K562 (cell line): ENCODE measurements around the gene ZNF778. TPM values are rescaled to one million over a fixed set of nuclear protein-coding genes. Genes with fewer than 3 reads are reported as not detected.

Source experiments
- ARID2 ChIP-seq: fragments of 450-650 bp; IDR thresholded peaks from 2 replicates; pipeline ENCODE4 v1.6.1; 2017; ENCODE audit warnings: antibody characterized with exemption, mild to moderate bottlenecking
- BRD9 ChIP-seq: fragments of 450-650 bp; IDR thresholded peaks from 2 replicates; pipeline ENCODE4 v1.6.1; 2018; ENCODE audit warnings: low read depth; ENCODE audit not compliant: partially characterized antibody
- CREBBP ChIP-seq: IDR thresholded peaks from one replicate; pipeline ENCODE4 v1.6.1; 2012; ENCODE audit warnings: low read depth, mild to moderate bottlenecking, control low read depth, inconsistent platforms, low read length
- HNRNPH1 ChIP-seq: fragments of 200-400 bp; formaldehyde crosslinking; optimal IDR thresholded peaks from 2 replicates; pipeline ENCODE3; 2017; ENCODE audit warnings: low read depth, mild to moderate bottlenecking, low read length, moderate library complexity
- KLF10 ChIP-seq: fragments of 250-450 bp; sonication (Bioruptor Pico); IDR thresholded peaks from 2 replicates; pipeline ENCODE4 v1.6.1; 2021; ENCODE audit warnings: matching md5 sums
- MEF2A ChIP-seq: IDR thresholded peaks from 2 replicates; pipeline ENCODE4 v1.6.1; 2011; ENCODE audit warnings: low read depth, mild to moderate bottlenecking, low read length, moderate library complexity; ENCODE audit not compliant: control insufficient read depth
- MYC ChIP-seq, 2 experiments: fragments of 250-450 bp in 1 of 2; sonication (Bioruptor Pico) in 1 of 2; IDR thresholded peaks; 2 replicates each; pipeline versions ENCODE4 v1.5.1 to v1.6.1; 2012 to 2021; ENCODE audit warnings: low read depth in 2 of 2, borderline replicate concordance in 1 of 2, improper control_type of control experiment in 1 of 2, low read length in 1 of 2, mild to moderate bottlenecking in 1 of 2, moderate library complexity in 1 of 2
- NCOA1 ChIP-seq: fragments of 450-650 bp; IDR thresholded peaks from 2 replicates; pipeline ENCODE4 v1.6.1; 2016; ENCODE audit warnings: low read depth
- NR2C1 ChIP-seq, 2 experiments: fragments of 450-650 bp; IDR thresholded peaks; 2 replicates each; pipeline ENCODE4 v1.6.1; 2017; ENCODE audit warnings: mild to moderate bottlenecking in 2 of 2, antibody characterized with exemption in 1 of 2, inconsistent platforms in 1 of 2, missing compliant biosample characterization in 1 of 2, missing genetic modification characterization in 1 of 2
- PHF20 ChIP-seq: fragments of 450-650 bp; IDR thresholded peaks from 2 replicates; pipeline ENCODE4 v1.6.1; 2018; ENCODE audit not compliant: partially characterized antibody
- POLR2AphosphoS5 ChIP-seq: IDR thresholded peaks from 2 replicates; pipeline ENCODE4 v1.6.1; 2011; ENCODE audit warnings: mild to moderate bottlenecking, low read depth, low read length, moderate library complexity; ENCODE audit not compliant: control insufficient read depth, insufficient read depth
- RAD51 ChIP-seq: fragments of 450-650 bp; IDR thresholded peaks from 2 replicates; pipeline ENCODE4 v1.7.1; 2016; ENCODE audit warnings: low read depth, mild to moderate bottlenecking, borderline replicate concordance
- SETDB1 ChIP-seq: IDR thresholded peaks from one replicate; pipeline ENCODE4 v1.6.1; 2012; ENCODE audit warnings: low read length, control low read depth, inconsistent platforms
- SMARCA5 ChIP-seq: fragments of 450-650 bp; IDR thresholded peaks from 2 replicates; pipeline ENCODE4 v1.6.1; 2016
- STAT5A ChIP-seq: IDR thresholded peaks from 2 replicates; pipeline ENCODE4 v1.6.1; 2012; ENCODE audit warnings: low read length, inconsistent platforms, borderline replicate concordance
- ZFP36 ChIP-seq: fragments of 150-350 bp; IDR thresholded peaks from 2 replicates; pipeline ENCODE4 v1.6.1; 2018; ENCODE audit warnings: low read length, low read depth; ENCODE audit not compliant: partially characterized antibody
- ZNF174 ChIP-seq: fragments of 250-450 bp; sonication (Bioruptor Pico); IDR thresholded peaks from 2 replicates; pipeline ENCODE4 v1.4.0; 2020; ENCODE audit warnings: mild to moderate bottlenecking
- ZNF668 ChIP-seq: fragments of 250-450 bp; sonication (Bioruptor Pico); IDR thresholded peaks from 2 replicates; pipeline ENCODE4 v1.8.0; 2022; ENCODE audit warnings: mild to moderate bottlenecking, inconsistent platforms
- ZNF76 ChIP-seq: fragments of 250-450 bp; sonication (Bioruptor Pico); IDR thresholded peaks from 2 replicates; pipeline ENCODE4 v1.4.0; 2020; ENCODE audit warnings: mild to moderate bottlenecking, moderate library complexity, borderline replicate concordance
- polyA plus RNA-seq, 8 experiments: library from polyadenylated mRNA; depleted of rRNA in 4 of 8; stranded (reverse) in 5 of 8; unstranded in 3 of 8; fragments of >200 nt; fragmentation: Nextera tagmentation in 2 of 8; fragmentation: Illumina TruSeq in 1 of 8; extraction: Ambion mirVana in 2 of 8; extraction: Trizol in 1 of 8; gene quantifications; 2 replicates each; pipeline versions ENCODE4 v1.2.1 to v1.2.3, GENCODE V29; 2011 to 2014; ENCODE audit warnings: inconsistent platforms in 1 of 8, missing spikeins in 1 of 8
- total RNA-seq, 7 experiments: library from RNA; depleted of rRNA in 6 of 7; stranded (reverse); fragments of >200 nt in 6 of 7; fragmentation: Illumina TruSeq in 2 of 7; extraction: Trizol in 2 of 7; gene quantifications; 2 replicates each; pipeline versions ENCODE4 v1.2.1 to v1.2.3, GENCODE V29; 2011 to 2021; ENCODE audit warnings: low replicate concordance in 1 of 7
- TF ChIP-seq, protein P1 (sequence below): fragments of 250-450 bp; sonication (Bioruptor Pico); IDR thresholded peaks from 2 replicates; pipeline ENCODE4 v1.5.1; 2021; ENCODE audit warnings: mild to moderate bottlenecking
- TF ChIP-seq, protein P2 (sequence below): sonication (generic); formaldehyde crosslinking; IDR thresholded peaks from 2 replicates; pipeline ENCODE4 v1.8.0; 2023; ENCODE audit warnings: missing genetic modification reagents, mild to moderate bottlenecking, borderline replicate concordance

ZNF778 gene
- total and polyA plus RNA-seq, 9 of the 15 experiments (the other 6 are each of a cell fraction or from before 2014, with no cell fraction given) = 0.70 to 60.6 (median 7.5) TPM

DNA sequence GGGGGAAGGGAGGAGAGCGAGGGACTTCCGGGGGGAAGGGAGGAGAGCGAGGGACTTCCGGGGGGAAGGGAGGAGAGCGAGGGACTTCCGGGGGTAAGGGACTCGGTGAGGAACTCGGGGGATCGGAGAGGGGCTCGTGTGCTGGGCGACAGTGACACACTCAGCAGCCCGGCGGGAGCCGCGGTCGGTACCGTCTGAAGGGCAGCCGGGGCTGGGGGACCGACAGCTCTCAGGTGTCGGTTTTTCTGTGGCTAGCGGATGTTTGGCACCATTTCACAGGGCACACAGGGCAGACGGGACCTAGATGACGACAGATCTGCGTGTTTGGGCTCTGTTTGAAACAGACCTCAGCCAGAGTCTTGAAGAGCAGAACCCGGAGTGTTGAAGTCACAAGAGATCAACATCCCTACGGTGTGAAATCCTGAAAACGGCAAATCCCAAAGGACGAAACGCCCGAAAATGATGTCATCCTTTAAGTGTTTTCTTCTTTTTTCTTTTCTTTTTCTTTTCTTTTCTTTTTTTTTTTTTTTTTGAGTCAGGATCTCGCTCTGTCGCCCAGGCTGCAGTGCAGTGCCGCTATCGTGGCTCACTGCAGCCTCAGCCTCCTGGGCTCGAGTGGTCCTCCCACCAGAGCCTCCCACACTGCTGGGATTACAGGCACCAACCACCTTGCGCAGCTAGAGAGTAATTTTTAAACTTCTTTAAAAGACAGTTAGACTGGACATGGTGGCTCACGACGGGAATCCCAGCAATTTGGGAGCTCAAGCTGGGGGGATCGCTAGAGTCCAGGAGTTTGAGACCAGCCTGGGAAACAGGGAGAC lies 23.9 kb downstream of the ZNF778 start (continued):
- no peak for TF ChIP-seq SETDB1
- TF ChIP-seq ZFP36 = no peak
- no peak for TF ChIP-seq MEF2A
- TF ChIP-seq, protein P1, sequence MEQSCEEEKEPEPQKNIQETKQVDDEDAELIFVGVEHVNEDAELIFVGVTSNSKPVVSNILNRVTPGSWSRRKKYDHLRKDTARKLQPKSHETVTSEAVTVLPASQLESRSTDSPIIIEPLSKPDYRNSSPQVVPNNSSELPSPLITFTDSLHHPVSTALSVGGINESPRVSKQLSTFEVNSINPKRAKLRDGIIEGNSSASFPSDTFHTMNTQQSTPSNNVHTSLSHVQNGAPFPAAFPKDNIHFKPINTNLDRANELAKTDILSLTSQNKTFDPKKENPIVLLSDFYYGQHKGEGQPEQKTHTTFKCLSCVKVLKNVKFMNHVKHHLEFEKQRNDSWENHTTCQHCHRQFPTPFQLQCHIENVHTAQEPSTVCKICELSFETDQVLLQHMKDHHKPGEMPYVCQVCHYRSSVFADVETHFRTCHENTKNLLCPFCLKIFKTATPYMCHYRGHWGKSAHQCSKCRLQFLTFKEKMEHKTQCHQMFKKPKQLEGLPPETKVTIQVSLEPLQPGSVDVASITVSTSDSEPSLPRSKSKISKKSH (CRISPR knock-in tag) = no peak
- peak; percentile 67 for TF ChIP-seq NR2C1 (IDR thresholded peaks at IDR 0.05)
- TF ChIP-seq NR2C1 (tag; IDR thresholded peaks at IDR 0.05) = peak; percentile 53; the same call in 1 of the 2 replicates
- TF ChIP-seq, protein P2, sequence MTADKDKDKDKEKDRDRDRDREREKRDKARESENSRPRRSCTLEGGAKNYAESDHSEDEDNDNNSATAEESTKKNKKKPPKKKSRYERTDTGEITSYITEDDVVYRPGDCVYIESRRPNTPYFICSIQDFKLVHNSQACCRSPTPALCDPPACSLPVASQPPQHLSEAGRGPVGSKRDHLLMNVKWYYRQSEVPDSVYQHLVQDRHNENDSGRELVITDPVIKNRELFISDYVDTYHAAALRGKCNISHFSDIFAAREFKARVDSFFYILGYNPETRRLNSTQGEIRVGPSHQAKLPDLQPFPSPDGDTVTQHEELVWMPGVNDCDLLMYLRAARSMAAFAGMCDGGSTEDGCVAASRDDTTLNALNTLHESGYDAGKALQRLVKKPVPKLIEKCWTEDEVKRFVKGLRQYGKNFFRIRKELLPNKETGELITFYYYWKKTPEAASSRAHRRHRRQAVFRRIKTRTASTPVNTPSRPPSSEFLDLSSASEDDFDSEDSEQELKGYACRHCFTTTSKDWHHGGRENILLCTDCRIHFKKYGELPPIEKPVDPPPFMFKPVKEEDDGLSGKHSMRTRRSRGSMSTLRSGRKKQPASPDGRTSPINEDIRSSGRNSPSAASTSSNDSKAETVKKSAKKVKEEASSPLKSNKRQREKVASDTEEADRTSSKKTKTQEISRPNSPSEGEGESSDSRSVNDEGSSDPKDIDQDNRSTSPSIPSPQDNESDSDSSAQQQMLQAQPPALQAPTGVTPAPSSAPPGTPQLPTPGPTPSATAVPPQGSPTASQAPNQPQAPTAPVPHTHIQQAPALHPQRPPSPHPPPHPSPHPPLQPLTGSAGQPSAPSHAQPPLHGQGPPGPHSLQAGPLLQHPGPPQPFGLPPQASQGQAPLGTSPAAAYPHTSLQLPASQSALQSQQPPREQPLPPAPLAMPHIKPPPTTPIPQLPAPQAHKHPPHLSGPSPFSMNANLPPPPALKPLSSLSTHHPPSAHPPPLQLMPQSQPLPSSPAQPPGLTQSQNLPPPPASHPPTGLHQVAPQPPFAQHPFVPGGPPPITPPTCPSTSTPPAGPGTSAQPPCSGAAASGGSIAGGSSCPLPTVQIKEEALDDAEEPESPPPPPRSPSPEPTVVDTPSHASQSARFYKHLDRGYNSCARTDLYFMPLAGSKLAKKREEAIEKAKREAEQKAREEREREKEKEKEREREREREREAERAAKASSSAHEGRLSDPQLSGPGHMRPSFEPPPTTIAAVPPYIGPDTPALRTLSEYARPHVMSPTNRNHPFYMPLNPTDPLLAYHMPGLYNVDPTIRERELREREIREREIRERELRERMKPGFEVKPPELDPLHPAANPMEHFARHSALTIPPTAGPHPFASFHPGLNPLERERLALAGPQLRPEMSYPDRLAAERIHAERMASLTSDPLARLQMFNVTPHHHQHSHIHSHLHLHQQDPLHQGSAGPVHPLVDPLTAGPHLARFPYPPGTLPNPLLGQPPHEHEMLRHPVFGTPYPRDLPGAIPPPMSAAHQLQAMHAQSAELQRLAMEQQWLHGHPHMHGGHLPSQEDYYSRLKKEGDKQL (CRISPR knock-in tag) = no peak
- no peak for TF ChIP-seq STAT5A
- peak; percentile 92 for TF ChIP-seq NCOA1
- TF ChIP-seq SMARCA5 = peak; percentile 80
- peak; percentile 66; the same call in 1 of the 2 replicates for TF ChIP-seq MYC (IDR thresholded peaks at IDR 0.05; ENCODE audit: low read depth, low read length)
- TF ChIP-seq MYC (CRISPR knock-in tag; IDR thresholded peaks at IDR 0.05; ENCODE audit: borderline replicate concordance, low read depth) = peak; percentile 49; the same call in 1 of the 2 replicates
- no peak for TF ChIP-seq KLF10 (CRISPR knock-in tag)
- TF ChIP-seq ZNF174 (CRISPR knock-in tag) = no peak
- TF ChIP-seq POLR2AphosphoS5 = peak; percentile 86
- TF ChIP-seq PHF20 = no peak
- TF ChIP-seq BRD9 = peak; percentile 61
- TF ChIP-seq ZNF668 (CRISPR knock-in tag) = no peak
- no peak for TF ChIP-seq RAD51
- no peak for TF ChIP-seq ZNF76 (CRISPR knock-in tag)
- no peak for TF ChIP-seq CREBBP
- no peak for TF ChIP-seq HNRNPH1
- TF ChIP-seq ARID2 = no peak
